Mesenchymal stem cell (in vitro differentiated cells and primary cell): ENCODE measurements around the gene UNC119.
A peak's percentile ranks its signal among the peaks of the same experiment; 100 is the strongest.

Source experiments
- DNase-seq: peaks from one replicate; pipeline ENCODE4 v3.0.0-alpha.2; 2013
- H2AFZ ChIP-seq: one replicate; pipeline ENCODE4 v1.6.1; 2013; ENCODE audit warnings: low read depth, mild to moderate bottlenecking, control low read depth, inconsistent platforms, low read length, moderate library complexity
- H2AK5ac ChIP-seq: 2 replicates; pipeline ENCODE4 v1.6.1; 2013; ENCODE audit warnings: low read length, moderate library complexity, mild to moderate bottlenecking, inconsistent platforms; ENCODE audit not compliant: severe bottlenecking
- H2BK120ac ChIP-seq: one replicate; pipeline ENCODE4 v1.6.1; 2013; ENCODE audit warnings: low read depth, mild to moderate bottlenecking, inconsistent platforms, low read length, moderate library complexity
- H2BK12ac ChIP-seq, 2 experiments: one replicate each; pipeline ENCODE4 v1.6.1; 2013; ENCODE audit warnings: inconsistent platforms in 2 of 2, low read length in 2 of 2, mild to moderate bottlenecking in 2 of 2, moderate library complexity in 2 of 2, control low read depth in 1 of 2
- H2BK15ac ChIP-seq: one replicate; pipeline ENCODE4 v1.6.1; 2013; ENCODE audit warnings: mild to moderate bottlenecking, low read depth, inconsistent platforms; ENCODE audit not compliant: poor library complexity, severe bottlenecking
- H2BK5ac ChIP-seq: 2 replicates; pipeline ENCODE4 v1.6.1; 2013; ENCODE audit warnings: low read depth, mild to moderate bottlenecking, low read length, control low read depth, inconsistent platforms; ENCODE audit not compliant: poor library complexity, severe bottlenecking
- H3K14ac ChIP-seq, 2 experiments: one replicate each; pipeline ENCODE4 v1.6.1; 2013; ENCODE audit warnings: inconsistent platforms in 2 of 2, low read length in 2 of 2, control low read depth in 1 of 2, mild to moderate bottlenecking in 1 of 2, moderate library complexity in 1 of 2
- H3K18ac ChIP-seq, 2 experiments: one replicate each; pipeline ENCODE4 v1.6.1; 2013; ENCODE audit warnings: inconsistent platforms in 2 of 2, low read length in 2 of 2, control low read depth in 1 of 2, low read depth in 1 of 2, mild to moderate bottlenecking in 1 of 2
- H3K23ac ChIP-seq, 2 experiments: one replicate each; pipeline ENCODE4 v1.6.1; 2013; ENCODE audit warnings: inconsistent platforms in 2 of 2, low read length in 2 of 2, mild to moderate bottlenecking in 2 of 2, moderate library complexity in 2 of 2, control low read depth in 1 of 2
- H3K27ac ChIP-seq: 2 replicates; pipeline ENCODE4 v1.5.1; 2013; ENCODE audit warnings: mild to moderate bottlenecking, moderate library complexity, low read length, control low read depth, inconsistent platforms; ENCODE audit not compliant: poor library complexity, severe bottlenecking
- H3K27me3 ChIP-seq, 2 experiments: 2 replicates each; pipeline versions ENCODE4 v1.6.1 to v1.7.0; 2013; ENCODE audit warnings: low read length in 2 of 2, mild to moderate bottlenecking in 2 of 2, moderate library complexity in 2 of 2, control low read depth in 1 of 2, inconsistent platforms in 1 of 2; ENCODE audit not compliant: control insufficient read depth in 1 of 2, insufficient read depth in 1 of 2
- H3K36me3 ChIP-seq, 2 experiments: 2 replicates each; pipeline versions ENCODE4 v1.6.1 to v1.7.0; 2013; ENCODE audit warnings: low read length in 2 of 2, control low read depth in 1 of 2, inconsistent platforms in 1 of 2, low read depth in 1 of 2, mild to moderate bottlenecking in 1 of 2; ENCODE audit not compliant: insufficient read depth in 2 of 2, control insufficient read depth in 1 of 2
- H3K4ac ChIP-seq, 2 experiments: one replicate each; pipeline ENCODE4 v1.6.1; 2013; ENCODE audit warnings: inconsistent platforms in 2 of 2, low read length in 2 of 2, mild to moderate bottlenecking in 2 of 2, moderate library complexity in 2 of 2, control low read depth in 1 of 2, low read depth in 1 of 2
- H3K4me1 ChIP-seq: 2 replicates; pipeline ENCODE4 v1.6.1; 2013; ENCODE audit warnings: low read depth, low read length, control low read depth; ENCODE audit not compliant: control insufficient read depth, insufficient read depth
- H3K4me2 ChIP-seq: 2 replicates; pipeline ENCODE4 v1.6.1; 2013; ENCODE audit warnings: low read length, mild to moderate bottlenecking, inconsistent platforms; ENCODE audit not compliant: poor library complexity, severe bottlenecking
- H3K4me3 ChIP-seq, 2 experiments: 2 replicates each; pipeline versions ENCODE4 v1.5.1 to v1.7.0; 2013; ENCODE audit warnings: low read length in 2 of 2, mild to moderate bottlenecking in 2 of 2, control low read depth in 1 of 2, low read depth in 1 of 2; ENCODE audit not compliant: insufficient read depth in 1 of 2
- H3K79me1 ChIP-seq: replicated peaks from 2 replicates; pipeline ENCODE4 v1.6.1; 2013; ENCODE audit warnings: mild to moderate bottlenecking, control low read depth, low read length, inconsistent platforms; ENCODE audit not compliant: poor library complexity, severe bottlenecking
- H3K9ac ChIP-seq: 2 replicates; pipeline ENCODE4 v1.7.0; 2013; ENCODE audit warnings: mild to moderate bottlenecking, low read length, moderate library complexity
- H3K9me3 ChIP-seq: 2 replicates; pipeline ENCODE4 v1.7.0; 2013; ENCODE audit warnings: mild to moderate bottlenecking, low read length; ENCODE audit not compliant: control insufficient read depth
- H4K8ac ChIP-seq: one replicate; pipeline ENCODE4 v1.6.1; 2013; ENCODE audit warnings: inconsistent platforms, mild to moderate bottlenecking, low read length, moderate library complexity
- H4K91ac ChIP-seq: one replicate; pipeline ENCODE4 v1.6.1; 2013; ENCODE audit warnings: mild to moderate bottlenecking, low read length, inconsistent platforms
- WGBS: methylation state at CpG from one replicate; pipeline ENCODE4 v1.1.7; 2013; ENCODE audit warnings: mixed read lengths; 5-methylcytosine and 5-hydroxymethylcytosine counted together

The UNC119 gene

DNA sequence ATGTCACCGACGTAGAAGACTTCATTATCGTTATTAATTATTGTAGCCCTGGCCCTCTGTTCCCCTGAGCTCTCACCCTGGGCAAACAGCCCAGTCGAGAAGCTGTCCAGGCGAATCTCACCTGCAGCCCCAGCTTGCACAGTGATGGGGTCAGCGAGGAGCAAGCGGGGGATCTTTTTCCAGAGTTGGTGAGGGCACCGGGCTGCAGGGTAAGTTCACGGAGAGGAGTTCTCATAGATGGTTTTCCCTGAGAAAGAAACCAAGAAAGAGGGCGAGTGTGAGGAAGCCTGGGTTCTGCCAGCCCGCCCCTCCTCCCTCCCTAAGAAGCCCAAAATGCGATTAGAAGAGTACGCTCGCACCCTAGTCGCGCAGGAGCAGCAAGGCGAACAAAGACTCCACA, 46.0 kb upstream of the UNC119 start:
- H3K14ac ChIP-seq = no peak overlapping the region
- H3K9ac ChIP-seq = peak overlapping the region; percentile 97
- no peak overlapping the region for H2BK12ac ChIP-seq
- peak overlapping the region; percentile 99 for H3K4me2 ChIP-seq
- peak overlapping the region; percentile 63 for H4K8ac ChIP-seq
- H2BK120ac ChIP-seq = no peak overlapping the region
- H3K79me1 ChIP-seq = peaks cover 4% of the 10 kb centered on the region
- H3K4me3 ChIP-seq = peak overlapping the region; percentile 61 to 95
- H2AFZ ChIP-seq = peak overlapping the region; percentile 19
- peaks cover 0 to under 1% of the 10 kb centered on the region in 2 experiments for H3K36me3 ChIP-seq
- peak overlapping the region in 1 of 2 experiments; percentile 51 for H3K4ac ChIP-seq
- H2BK15ac ChIP-seq = no peak overlapping the region
- H3K23ac ChIP-seq = no peak overlapping the region
- no peak overlapping the region for H2BK5ac ChIP-seq
- DNase-seq = no peak
- H2AK5ac ChIP-seq = no peak overlapping the region
- 4% methylated on average over 16 of the region's 17 CpGs for WGBS
- H3K9me3 ChIP-seq = no peaks in the 10 kb centered on the region
- H3K27ac ChIP-seq = no peak overlapping the region
- H3K27me3 ChIP-seq = no peaks in the 10 kb centered on the region
- peaks cover 10% of the 10 kb centered on the region for H3K4me1 ChIP-seq
- no peak overlapping the region for H4K91ac ChIP-seq
- no peak overlapping the region for H3K18ac ChIP-seq

DNA sequence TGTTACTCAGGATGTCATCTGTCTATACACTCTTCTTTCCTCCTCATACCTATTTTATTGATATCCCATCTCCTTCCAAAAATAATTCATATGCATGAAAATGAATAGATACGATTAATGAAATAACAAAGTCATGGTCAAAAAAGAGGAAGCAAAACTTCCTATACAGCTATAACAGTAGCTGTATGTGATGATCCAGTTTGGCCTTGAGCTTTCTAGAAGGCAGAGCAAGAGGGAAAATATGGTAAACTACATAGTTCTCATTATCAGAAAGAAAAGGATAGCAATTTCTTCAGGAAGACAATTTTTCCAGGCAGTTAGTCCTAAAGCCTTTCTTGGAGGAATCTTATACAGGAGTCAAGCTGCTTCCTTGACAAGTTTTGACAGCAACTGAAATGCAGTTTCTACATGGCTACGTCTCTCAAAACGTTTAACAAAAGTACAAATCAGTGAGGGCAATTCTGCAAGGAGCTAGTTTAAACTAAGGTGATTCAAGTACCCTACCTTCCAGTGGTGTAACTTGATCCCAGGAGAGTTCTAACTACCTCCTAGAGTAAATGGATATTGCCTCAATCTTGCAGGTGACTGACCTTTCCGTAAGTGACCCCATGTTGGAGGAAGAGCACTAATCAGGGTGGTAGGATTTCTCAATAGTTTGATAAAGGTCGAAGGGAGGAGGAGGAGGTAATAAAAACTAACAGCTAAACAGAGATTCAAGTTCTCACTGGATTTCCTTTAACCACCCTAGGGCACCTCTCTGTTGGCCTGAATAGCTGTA, 45.4 kb upstream of the UNC119 start:
- no CpG with 5 or more reads among the region's 5 CpGs for WGBS
- Histone ChIP-seq H2BK12ac (no peak overlapping the region), H3K4ac (no peak overlapping the region), H2AK5ac (no peak overlapping the region), H3K9me3 (no peaks in the 10 kb centered on the region), H3K14ac (no peak overlapping the region), H3K4me3 (peak overlapping the region in 1 of 2 experiments; percentile 95), H3K4me2 (peak overlapping the region; percentile 99), H3K23ac (no peak overlapping the region), H3K27ac (no peak overlapping the region), H3K18ac (no peak overlapping the region), H4K91ac (no peak overlapping the region), H3K36me3 (peaks cover 0 to 7% of the 10 kb centered on the region in 2 experiments), H2BK120ac (no peak overlapping the region), H2BK5ac (no peak overlapping the region), H3K79me1 (peaks cover 6% of the 10 kb centered on the region), H4K8ac (no peak overlapping the region), H2BK15ac (no peak overlapping the region), H3K4me1 (peaks cover 10% of the 10 kb centered on the region), H3K27me3 (no peaks in the 10 kb centered on the region), H3K9ac (peak overlapping the region; percentile 97), H2AFZ (no peak overlapping the region)
- DNase-seq = no peak

DNA sequence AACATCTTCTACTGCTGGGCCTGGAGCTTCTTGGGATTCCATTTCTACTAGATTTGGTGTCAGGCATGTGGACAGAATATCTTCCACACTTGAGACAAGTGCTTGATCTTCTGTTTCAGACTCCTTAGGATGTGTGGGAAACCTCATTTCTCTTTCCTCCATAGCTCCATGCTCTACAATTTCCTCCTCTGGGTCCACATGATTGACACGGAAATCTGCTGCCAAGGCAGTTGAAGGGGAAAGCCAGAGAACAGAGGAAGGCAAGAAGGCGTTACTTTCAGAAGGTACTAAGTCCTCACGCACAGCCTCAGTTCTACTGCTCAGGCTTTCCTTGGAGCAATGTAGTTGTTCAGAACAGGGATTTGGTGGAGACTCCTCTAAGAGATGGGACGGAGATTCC, 39.8 kb upstream of the UNC119 start:
- no peak overlapping the region for H2BK5ac ChIP-seq
- H3K9me3 ChIP-seq = no peaks in the 10 kb centered on the region
- no peak overlapping the region for H3K4me3 ChIP-seq
- peaks cover 19 to 32% of the 10 kb centered on the region in 2 experiments for H3K36me3 ChIP-seq
- no peak overlapping the region for H2BK12ac ChIP-seq
- no peak overlapping the region for H3K27ac ChIP-seq
- no peak overlapping the region for H3K9ac ChIP-seq
- H4K8ac ChIP-seq = no peak overlapping the region
- no peak overlapping the region for H2BK120ac ChIP-seq
- peaks cover 1% of the 10 kb centered on the region for H3K4me1 ChIP-seq
- no peak overlapping the region for H3K4me2 ChIP-seq
- WGBS = 98% methylated on average over 4 of the region's 4 CpGs
- no peaks in the 10 kb centered on the region for H3K27me3 ChIP-seq
- H3K14ac ChIP-seq = no peak overlapping the region
- H4K91ac ChIP-seq = no peak overlapping the region
- no peak overlapping the region for H2AFZ ChIP-seq
- no peak for DNase-seq
- no peak overlapping the region for H2BK15ac ChIP-seq
- no peak overlapping the region for H2AK5ac ChIP-seq
- H3K23ac ChIP-seq = no peak overlapping the region
- H3K18ac ChIP-seq = no peak overlapping the region
- H3K79me1 ChIP-seq = peaks cover 22% of the 10 kb centered on the region
- no peak overlapping the region for H3K4ac ChIP-seq

DNA sequence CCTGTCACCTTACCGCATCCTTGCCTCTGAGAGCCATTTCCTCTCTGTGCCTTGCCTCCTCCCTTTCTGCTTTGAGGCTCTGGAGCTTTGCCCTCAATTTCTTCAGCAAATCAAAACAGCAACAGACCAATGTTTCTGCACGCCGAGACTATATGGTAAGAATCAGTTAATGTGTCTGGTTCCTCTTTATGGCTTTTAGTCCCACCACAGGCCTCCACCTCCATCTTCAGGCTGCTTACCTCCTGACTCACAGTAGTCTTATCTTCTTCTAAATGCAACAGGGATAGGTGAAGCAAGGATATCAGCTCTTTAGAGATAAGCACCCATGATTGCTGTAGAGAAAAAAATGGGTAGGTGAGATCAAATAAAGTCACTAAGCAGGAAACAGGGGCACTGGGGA, 33.4 kb upstream of the UNC119 start:
- H3K14ac ChIP-seq = no peak overlapping the region

More for the DNA sequence above, 33.4 kb upstream of the UNC119 start:
- no peak overlapping the region for H4K8ac ChIP-seq
- no peak overlapping the region for H3K4me2 ChIP-seq
- WGBS = 93% methylated on average over 3 of the region's 3 CpGs
- no peak overlapping the region for H3K9ac ChIP-seq
- H2AK5ac ChIP-seq = no peak overlapping the region
- no peak for DNase-seq
- no peak overlapping the region for H3K27ac ChIP-seq
- peaks cover 1% of the 10 kb centered on the region for H3K4me1 ChIP-seq
- peaks cover 28 to 56% of the 10 kb centered on the region in 2 experiments for H3K36me3 ChIP-seq
- H2BK120ac ChIP-seq = no peak overlapping the region
- H4K91ac ChIP-seq = no peak overlapping the region
- no peak overlapping the region for H3K23ac ChIP-seq
- H3K4ac ChIP-seq = no peak overlapping the region
- H3K18ac ChIP-seq = no peak overlapping the region
- no peak overlapping the region for H3K4me3 ChIP-seq
- H2BK5ac ChIP-seq = no peak overlapping the region
- no peaks in the 10 kb centered on the region for H3K27me3 ChIP-seq
- H2AFZ ChIP-seq = no peak overlapping the region
- H3K9me3 ChIP-seq = no peaks in the 10 kb centered on the region
- H2BK15ac ChIP-seq = no peak overlapping the region
- peaks cover 11% of the 10 kb centered on the region for H3K79me1 ChIP-seq
- H2BK12ac ChIP-seq = no peak overlapping the region
